ENCODE measurements around the gene ADH1C.

Gene ADH1C

GRCh38 chr4:99336553-99336952, 16.0 kb downstream of the ADH1C start:
- no peak for TF ChIP-seq CTCF (IDR thresholded peaks at IDR 0.05; ENCODE audit: borderline replicate concordance, insufficient read depth, low read depth, low read length)
- no peak overlapping the region for H3K4me3 ChIP-seq (ENCODE audit: low read depth, low read length)

- H3K4me3 ChIP-seq (ENCODE audit: low read depth, low read length) = no peak overlapping the region
- TF ChIP-seq CTCF (IDR thresholded peaks at IDR 0.05; ENCODE audit: borderline replicate concordance, insufficient read depth, low read depth, low read length) = no peak
Measured at GRCh38 chr4:99334880-99335279, 17.7 kb downstream of the ADH1C start.

GRCh38 chr4:99330648-99331047, 21.9 kb downstream of the ADH1C start:
- no peak for TF ChIP-seq CTCF (IDR thresholded peaks at IDR 0.05; ENCODE audit: borderline replicate concordance, insufficient read depth, low read depth, low read length)

GRCh38 chr4:99329876-99330275, 22.7 kb downstream of the ADH1C start:
- TF ChIP-seq CTCF (IDR thresholded peaks at IDR 0.05; ENCODE audit: borderline replicate concordance, insufficient read depth, low read depth, low read length) = no peak
- H3K4me3 ChIP-seq (ENCODE audit: low read depth, low read length) = no peak overlapping the region

More at GRCh38 chr4:99330648-99331047, 21.9 kb downstream of the ADH1C start:
- H3K4me3 ChIP-seq (ENCODE audit: low read depth, low read length) = no peak overlapping the region

GRCh38 chr4:99324979-99325378, 27.6 kb downstream of the ADH1C start:
- no peak for TF ChIP-seq CTCF (IDR thresholded peaks at IDR 0.05; ENCODE audit: borderline replicate concordance, insufficient read depth, low read depth, low read length)
- H3K4me3 ChIP-seq (ENCODE audit: low read depth, low read length) = no peak overlapping the region

- no peak overlapping the region for H3K4me3 ChIP-seq (ENCODE audit: low read depth, low read length)
- no peak for TF ChIP-seq CTCF (IDR thresholded peaks at IDR 0.05; ENCODE audit: borderline replicate concordance, insufficient read depth, low read depth, low read length)
Measured at GRCh38 chr4:99324361-99324760, 28.2 kb downstream of the ADH1C start.

GRCh38 chr4:99323756-99324155, 28.8 kb downstream of the ADH1C start:
- no peak overlapping the region for H3K4me3 ChIP-seq (ENCODE audit: low read depth, low read length)
- no peak for TF ChIP-seq CTCF (IDR thresholded peaks at IDR 0.05; ENCODE audit: borderline replicate concordance, insufficient read depth, low read depth, low read length)

All from GM12875 (cell line).